ENCODE data around the gene KCND2.

Gene KCND2

GRCh38 chr7:120703585-120704240, 430.7 kb downstream of the KCND2 start:
- no peak for DNase-seq (ENCODE audit: low read depth in 2 of 2)

- DNase-seq (ENCODE audit: low read depth in 2 of 2) = no peak
Measured at GRCh38 chr7:120709252-120709971, 436.4 kb downstream of the KCND2 start.

GRCh38 chr7:120709972-120710320, 437.0 kb downstream of the KCND2 start:
- DNase-seq (ENCODE audit: low read depth in 2 of 2) = no peak

- DNase-seq (ENCODE audit: low read depth in 2 of 2) = no peak
Measured at GRCh38 chr7:120714945-120715344, 442.0 kb downstream of the KCND2 start.

- DNase-seq (ENCODE audit: low read depth in 2 of 2) = no peak
Measured at GRCh38 chr7:120716307-120716706, 443.3 kb downstream of the KCND2 start.

- no peak for DNase-seq (ENCODE audit: low read depth in 2 of 2)
Measured at GRCh38 chr7:120717166-120717565, 444.2 kb downstream of the KCND2 start.

GRCh38 chr7:120718361-120718760, 445.4 kb downstream of the KCND2 start:
- no peak for DNase-seq (ENCODE audit: low read depth in 2 of 2)

GRCh38 chr7:120720317-120720716, 447.3 kb downstream of the KCND2 start:
- no peak for DNase-seq (ENCODE audit: low read depth in 2 of 2)

GRCh38 chr7:120723465-120724385, 450.8 kb downstream of the KCND2 start:
- no peak for DNase-seq (ENCODE audit: low read depth in 2 of 2)

- no peak for DNase-seq (ENCODE audit: low read depth in 2 of 2)
Measured at GRCh38 chr7:120724448-120724847, 451.5 kb downstream of the KCND2 start.

GRCh38 chr7:120724955-120725354, 452.0 kb downstream of the KCND2 start:
- DNase-seq (ENCODE audit: low read depth in 2 of 2) = no peak

GRCh38 chr7:120725376-120726039, 452.5 kb downstream of the KCND2 start:
- no peak for DNase-seq (ENCODE audit: low read depth in 2 of 2)

- DNase-seq (ENCODE audit: low read depth in 2 of 2) = no peak
Measured at GRCh38 chr7:120729245-120729644, 456.3 kb downstream of the KCND2 start.

GRCh38 chr7:120731271-120731670, 458.3 kb downstream of the KCND2 start:
- DNase-seq (ENCODE audit: low read depth in 2 of 2) = no peak

- DNase-seq (ENCODE audit: low read depth in 2 of 2) = no peak
Measured at GRCh38 chr7:120732256-120732655, 459.3 kb downstream of the KCND2 start.

- DNase-seq (ENCODE audit: low read depth in 2 of 2) = no peak
Measured at GRCh38 chr7:120733143-120733542, 460.2 kb downstream of the KCND2 start.

GRCh38 chr7:120733835-120734234, 460.9 kb downstream of the KCND2 start:
- no peak for DNase-seq (ENCODE audit: low read depth in 2 of 2)

GRCh38 chr7:120735791-120736190, 462.8 kb downstream of the KCND2 start:
- DNase-seq (ENCODE audit: low read depth in 2 of 2) = no peak

- no peak for DNase-seq (ENCODE audit: low read depth in 2 of 2)
Measured at GRCh38 chr7:120738816-120739215, 465.8 kb downstream of the KCND2 start.

GRCh38 chr7:120740348-120740747, 467.4 kb downstream of the KCND2 start:
- DNase-seq (ENCODE audit: low read depth in 2 of 2) = no peak

- DNase-seq (ENCODE audit: low read depth in 2 of 2) = no peak
Measured at GRCh38 chr7:120741371-120742042, 468.5 kb downstream of the KCND2 start.
